NT2/D1 (cell line): ENCODE results near the gene APOD.
"Not testable (repeated sequence)": the region's sequence is repeated elsewhere in the genome, so short reads cannot be mapped to it uniquely, and the experiment has no call there.

Source experiments
- SUZ12 ChIP-seq: IDR thresholded peaks from 2 replicates; pipeline ENCODE4 v1.6.1; 2011; ENCODE audit not compliant: insufficient read length, insufficient read depth; ENCODE audit errors: extremely low read depth
- YY1 ChIP-seq: IDR thresholded peaks from 2 replicates; pipeline ENCODE4 v1.6.1; 2011; ENCODE audit not compliant: insufficient read length, insufficient read depth
- ZNF274 ChIP-seq: IDR thresholded peaks from 2 replicates; pipeline ENCODE4 v1.6.1; 2011; ENCODE audit warnings: mild to moderate bottlenecking, low read depth, low read length

GRCh38 chr3:195599926-195600325, 16.2 kb upstream of the APOD start:
- TF ChIP-seq YY1, SUZ12, ZNF274: not testable (repeated sequence)
